ENCODE measurements around the gene ITGAV.

ITGAV gene

GRCh38 chr2:186573531-186573930, 16.3 kb upstream of the ITGAV start:
- DNase-seq (ENCODE audit: low read depth in 1 of 2, low spot score in 1 of 2) = no peak

GRCh38 chr2:186575302-186575701, 14.6 kb upstream of the ITGAV start:
- DNase-seq (ENCODE audit: low read depth in 1 of 2, low spot score in 1 of 2) = no peak

GRCh38 chr2:186575856-186576255, 14.0 kb upstream of the ITGAV start:
- no peak for DNase-seq (ENCODE audit: low read depth in 1 of 2, low spot score in 1 of 2)

DNA sequence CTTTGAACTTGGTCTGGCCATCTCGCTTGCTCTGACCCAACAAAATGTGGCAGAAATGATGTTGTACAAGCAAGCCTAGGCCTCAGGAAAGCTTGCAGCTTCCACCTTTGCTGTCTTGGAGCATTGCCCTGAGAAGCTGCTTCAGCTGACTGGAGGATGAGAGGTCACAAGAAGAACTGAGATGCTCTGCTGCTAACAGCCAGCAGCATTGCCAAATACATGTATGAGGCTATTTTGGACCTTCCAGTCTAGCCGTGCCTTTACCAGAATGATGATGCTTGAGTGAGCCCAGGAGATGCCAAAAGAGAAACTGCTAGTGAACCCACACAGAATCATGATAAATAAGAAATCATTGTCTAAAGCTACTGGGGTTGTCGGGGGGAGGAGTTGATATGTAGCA, 13.2 kb upstream of the ITGAV start:
- no peak for DNase-seq (ENCODE audit: low read depth in 1 of 2, low spot score in 1 of 2)

GRCh38 chr2:186582698-186583097, 7.2 kb upstream of the ITGAV start:
- DNase-seq (ENCODE audit: low read depth in 1 of 2, low spot score in 1 of 2) = no peak

DNA sequence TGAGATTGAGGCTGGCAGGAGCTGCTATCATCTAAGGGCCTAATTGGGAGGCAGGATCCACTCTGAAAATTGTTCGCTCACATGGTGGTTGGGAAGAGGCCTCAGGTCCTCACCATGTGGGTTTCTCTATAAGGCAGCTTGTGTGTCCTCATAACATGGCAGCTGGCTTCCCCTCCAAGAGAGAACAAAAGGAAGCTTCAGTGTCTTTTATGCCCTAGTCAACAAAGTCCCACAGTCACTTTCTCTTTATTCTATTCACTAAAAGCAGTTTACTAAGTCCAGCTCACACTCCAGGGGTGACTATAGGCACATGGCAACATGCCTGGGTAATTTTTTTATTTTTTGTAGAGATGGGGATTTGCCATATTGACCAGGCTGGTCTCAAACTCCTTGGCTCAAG, 5.8 kb upstream of the ITGAV start:
- DNase-seq (ENCODE audit: low read depth in 1 of 2, low spot score in 1 of 2) = no peak

- DNase-seq (ENCODE audit: low read depth in 1 of 2, low spot score in 1 of 2) = no peak
These were observed 1.4 kb upstream of the ITGAV start for GRCh38 chr2:186588421-186588820.

DNA sequence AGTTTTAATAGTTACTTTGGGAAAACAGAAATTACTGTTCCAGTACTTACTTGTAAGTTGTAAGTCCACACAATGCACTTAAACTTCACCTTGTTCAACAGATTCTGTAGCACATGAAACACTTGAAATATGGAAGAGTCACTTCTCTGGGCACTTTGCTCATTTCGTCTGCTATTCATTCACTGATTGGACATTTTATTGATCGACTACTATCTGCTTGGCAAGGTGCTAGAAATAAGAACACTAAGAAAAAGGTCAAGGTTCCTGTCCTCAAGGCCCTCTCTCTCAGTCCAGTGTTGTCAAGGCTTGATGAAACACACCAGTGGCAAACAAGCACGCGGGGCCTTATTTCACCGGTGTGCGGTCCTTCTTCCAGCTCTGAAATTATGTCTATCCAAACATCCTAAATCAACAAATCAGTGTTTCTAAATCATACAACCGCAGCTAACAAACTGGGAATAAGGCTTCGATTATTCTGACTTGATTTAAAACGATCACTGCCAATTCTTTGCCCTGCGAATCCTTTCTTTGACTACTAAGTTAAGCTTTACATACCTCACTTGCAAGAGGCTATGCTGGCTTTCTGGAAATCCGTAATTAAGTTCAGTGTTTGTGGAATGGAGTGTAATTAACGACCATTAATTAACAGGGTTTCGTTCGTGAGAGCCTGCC, 780 bp upstream of the ITGAV start:
- no peak for DNase-seq (ENCODE audit: low read depth in 1 of 2, low spot score in 1 of 2)

DNA sequence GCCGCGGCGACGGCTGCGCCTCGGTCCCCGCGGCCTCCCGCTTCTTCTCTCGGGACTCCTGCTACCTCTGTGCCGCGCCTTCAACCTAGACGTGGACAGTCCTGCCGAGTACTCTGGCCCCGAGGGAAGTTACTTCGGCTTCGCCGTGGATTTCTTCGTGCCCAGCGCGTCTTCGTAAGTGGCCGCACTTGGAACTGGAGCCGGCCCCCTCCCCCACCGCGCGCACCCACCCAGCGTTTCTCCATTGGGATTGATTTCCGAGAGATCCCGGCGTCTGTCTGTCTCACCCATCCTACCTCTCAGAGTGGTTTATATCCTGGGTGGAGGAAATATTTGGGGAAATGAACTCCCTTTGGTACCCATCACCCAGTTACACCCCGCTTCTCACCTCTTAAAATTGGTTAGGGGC, 498 bp downstream of the ITGAV start:
- no peak for DNase-seq (ENCODE audit: low read depth in 1 of 2, low spot score in 1 of 2)

GRCh38 chr2:186590759-186591505, 1.1 kb downstream of the ITGAV start:
- DNase-seq (ENCODE audit: low read depth in 1 of 2, low spot score in 1 of 2) = no peak

GRCh38 chr2:186591506-186591890, 1.6 kb downstream of the ITGAV start:
- no peak for DNase-seq (ENCODE audit: low read depth in 1 of 2, low spot score in 1 of 2)

GRCh38 chr2:186592137-186592875, 2.5 kb downstream of the ITGAV start:
- no peak for DNase-seq (ENCODE audit: low read depth in 1 of 2, low spot score in 1 of 2)

GRCh38 chr2:186593523-186593922, 3.7 kb downstream of the ITGAV start:
- DNase-seq (ENCODE audit: low read depth in 1 of 2, low spot score in 1 of 2) = no peak

DNA sequence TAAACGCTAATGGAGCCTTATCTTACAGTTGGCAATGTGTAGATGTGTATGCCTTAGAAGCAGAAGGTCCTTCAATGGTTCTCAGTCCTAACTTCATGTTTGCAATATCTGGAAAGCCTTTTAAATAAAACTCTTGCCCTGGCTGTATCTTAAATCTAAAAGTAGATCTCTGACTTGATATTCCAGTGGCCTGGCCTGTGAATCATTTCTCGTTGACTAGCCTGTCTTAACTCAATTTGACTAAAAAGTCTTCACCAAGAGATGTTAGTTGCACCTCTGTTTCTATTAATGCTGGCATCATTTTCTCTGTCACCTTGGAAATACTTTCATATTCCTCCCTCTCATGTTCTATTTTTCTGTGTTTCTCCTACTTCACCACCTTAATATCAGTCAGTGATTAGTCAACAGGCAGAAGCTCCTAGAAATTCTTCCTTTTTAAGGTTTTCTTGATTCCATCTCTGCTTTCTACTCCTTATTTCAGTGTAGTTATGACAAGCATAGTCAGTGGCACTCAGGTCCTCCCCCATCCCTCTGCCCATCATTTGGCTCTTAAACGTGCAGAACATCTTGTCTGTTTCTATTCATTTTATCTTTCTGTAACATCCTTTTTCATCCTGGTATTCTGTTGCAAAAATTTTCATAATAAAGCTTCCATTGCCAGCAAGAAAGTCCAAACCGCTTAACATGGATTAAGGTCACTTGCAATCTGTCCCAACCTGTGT, 4.3 kb downstream of the ITGAV start:
- no peak for DNase-seq (ENCODE audit: low read depth in 1 of 2, low spot score in 1 of 2)

DNA sequence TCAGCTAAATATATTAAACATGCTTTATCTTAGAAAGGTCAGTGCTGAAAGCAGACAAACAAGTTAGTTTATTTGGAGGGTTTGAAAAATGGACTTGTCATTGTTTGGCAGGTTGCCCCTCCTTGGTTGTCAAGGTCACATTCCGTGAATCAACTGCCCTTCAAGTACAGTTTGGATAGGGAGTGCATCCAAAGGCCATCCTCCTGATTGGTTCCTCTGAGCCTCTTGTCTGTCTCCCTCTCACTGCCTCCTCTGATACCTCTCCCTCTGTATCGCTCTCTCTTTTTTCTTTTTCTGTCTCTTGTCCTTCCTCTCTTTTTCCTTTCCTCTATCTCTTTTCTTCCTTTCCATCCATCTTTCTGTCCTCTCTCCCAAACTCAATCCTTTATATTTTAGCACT, 5.4 kb downstream of the ITGAV start:
- no peak for DNase-seq (ENCODE audit: low read depth in 1 of 2, low spot score in 1 of 2)

- no peak for DNase-seq (ENCODE audit: low read depth in 1 of 2, low spot score in 1 of 2)
These were observed 9.4 kb downstream of the ITGAV start for GRCh38 chr2:186599186-186599778.

DNA sequence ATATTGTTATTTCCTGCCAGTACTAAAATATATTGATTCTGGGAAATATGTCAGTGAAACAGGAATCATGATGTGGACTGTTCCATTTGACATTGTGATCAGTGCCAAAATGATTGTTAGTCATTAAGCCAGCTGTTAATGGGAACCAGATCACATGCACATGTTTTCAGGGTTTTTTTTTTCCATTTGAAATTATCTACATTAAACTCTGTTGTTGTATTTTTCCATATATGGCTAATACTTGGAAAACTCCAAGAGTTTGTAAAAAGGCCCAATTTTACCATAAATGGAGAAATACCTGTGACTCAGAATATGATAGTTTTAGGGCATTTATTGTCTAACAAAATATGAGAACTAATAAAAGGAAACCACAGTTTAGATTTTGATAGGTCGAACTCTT, 13.4 kb downstream of the ITGAV start:
- no peak for DNase-seq (ENCODE audit: low read depth in 1 of 2, low spot score in 1 of 2)

GRCh38 chr2:186605041-186605440, 15.2 kb downstream of the ITGAV start:
- DNase-seq (ENCODE audit: low read depth in 1 of 2, low spot score in 1 of 2) = no peak

- DNase-seq (ENCODE audit: low read depth in 1 of 2, low spot score in 1 of 2) = no peak
These were observed 17.9 kb downstream of the ITGAV start for GRCh38 chr2:186607660-186608324.

DNA sequence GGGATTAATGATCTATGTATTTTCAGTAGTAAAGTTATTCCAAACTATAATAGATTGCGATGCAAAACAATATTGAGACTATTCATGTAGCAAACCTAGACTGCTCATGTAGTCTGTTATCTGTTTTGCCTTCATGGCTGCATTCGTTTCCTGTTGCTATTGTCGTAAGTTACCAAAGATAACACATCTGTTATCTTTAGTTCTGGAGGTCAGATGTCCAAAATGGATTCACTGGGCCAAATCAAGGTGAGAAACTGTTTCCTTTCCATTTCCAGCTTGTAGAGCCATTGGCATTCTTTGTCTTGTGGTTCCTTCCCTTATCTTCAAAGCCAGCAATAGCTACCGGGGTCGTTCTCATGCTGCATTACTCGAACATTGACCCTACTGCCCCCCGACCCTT, 20.9 kb downstream of the ITGAV start:
- no peak for DNase-seq (ENCODE audit: low read depth in 1 of 2, low spot score in 1 of 2)

GRCh38 chr2:186611526-186611925, 21.7 kb downstream of the ITGAV start:
- DNase-seq (ENCODE audit: low read depth in 1 of 2, low spot score in 1 of 2) = no peak

All from activated CD4-positive, alpha-beta T cell treated with anti-CD3 and anti-CD28 coated beads, Interleukin-2, amount 50 U/mL, for 24 hours (primary cell).